K562 (cell line): ENCODE data around the gene ADGRA1. TPM values are rescaled to one million over a fixed set of nuclear protein-coding genes. Genes with fewer than 3 reads are reported as not detected.

ENCODE experiments used
- ATAC-seq: fragments of 200-7000 bp; cut with Tn5 transposase; 3 replicates; pipeline ENCODE4 v1.9.1; 2020; ENCODE audit warnings: moderate library complexity
- BruUV-seq: library from RNA; stranded (reverse); fragments of 400-500 nt; replicated peaks from 2 replicates; lab custom pipeline; 2021; lab: Mats Ljungman, UMichigan
- CTCF ChIA-PET: fragments of 300-600 bp; formaldehyde crosslinking; extraction: SDS; loops from one replicate; lab custom pipeline; 2021; ENCODE audit warnings: low intra/inter-chr PET ratio; lab: Yijun Ruan, JAX
- POLR2A ChIA-PET: fragments of 300-600, 350-650 bp; sonication (Branson Sonifier 250); formaldehyde crosslinking; extraction: SDS; loops from one replicate; lab custom pipeline; 2021; ENCODE audit warnings: antibody characterized with exemption, inconsistent platforms; lab: Yijun Ruan, JAX
- DNase-seq, 4 experiments: peaks; one replicate each; pipeline versions ENCODE4 v3.0.0 to v3.0.0-alpha.2; 2011 to 2018; ENCODE audit warnings: low spot score in 3 of 4, mixed read lengths in 3 of 4; ENCODE audit errors: extremely low read depth in 1 of 4
- FAIRE-seq: peaks from 2 replicates; lab custom pipeline; 2011; peaks lifted over from hg19 to GRCh38; lab: Jason Lieb, UNC
- H2AFZ ChIP-seq: 2 replicates; pipeline ENCODE4 v1.6.0; 2011; ENCODE audit warnings: low read depth, low read length, control low read depth, inconsistent platforms
- H3K27ac ChIP-seq: fragments of 200-600 bp; 3 replicates; pipeline ENCODE4 v1.8.0; 2011; ENCODE audit warnings: low read depth, mild to moderate bottlenecking, control low read depth, inconsistent platforms, low read length, moderate library complexity, mixed read lengths; ENCODE audit errors: extremely low read depth
- H3K27me3 ChIP-seq, 2 experiments: fragments of 300-600 bp in 1 of 2; 2 replicates in 1 of 2; 3 replicates in 1 of 2; pipeline versions ENCODE4 v1.6.0 to v1.8.0; 2011; ENCODE audit warnings: inconsistent platforms in 2 of 2, low read length in 2 of 2, mild to moderate bottlenecking in 1 of 2, mixed read lengths in 1 of 2, moderate library complexity in 1 of 2; ENCODE audit not compliant: control insufficient read depth in 2 of 2, insufficient read depth in 2 of 2
- H3K36me3 ChIP-seq: fragments of 300-600 bp; 3 replicates; pipeline ENCODE4 v1.8.0; 2011; ENCODE audit warnings: mild to moderate bottlenecking, low read length, inconsistent platforms; ENCODE audit not compliant: control insufficient read depth, insufficient read depth
- H3K4me1 ChIP-seq, 2 experiments: fragments of 200-600 bp in 1 of 2; replicated peaks in 1 of 2; 2 replicates in 1 of 2; 3 replicates in 1 of 2; pipeline versions ENCODE4 v1.5.1 to v1.8.0; 2011; ENCODE audit warnings: inconsistent platforms in 2 of 2, low read length in 2 of 2, mild to moderate bottlenecking in 1 of 2, mixed read lengths in 1 of 2, moderate library complexity in 1 of 2; ENCODE audit not compliant: control insufficient read depth in 2 of 2, insufficient read depth in 2 of 2
- H3K4me2 ChIP-seq: 2 replicates; pipeline ENCODE4 v1.6.1; 2011; ENCODE audit warnings: low read length, control low read depth, inconsistent platforms, mixed read lengths; ENCODE audit not compliant: insufficient read depth
- H3K4me3 ChIP-seq: fragments of 200-600 bp; sonication (generic), shearing (Covaris generic); 2 replicates; pipeline ENCODE4 v1.5.1; 2016; ENCODE audit warnings: control low read depth, inconsistent platforms
- H3K79me2 ChIP-seq: fragments of 200-600 bp; 3 replicates; pipeline ENCODE4 v1.8.0; 2011; ENCODE audit warnings: low read length, inconsistent platforms; ENCODE audit not compliant: control insufficient read depth, insufficient read depth
- H3K9ac ChIP-seq, 2 experiments: 2 replicates each; pipeline versions ENCODE4 v1.6.0 to v1.6.1; 2011; ENCODE audit warnings: low read depth in 2 of 2, low read length in 2 of 2, control low read depth in 1 of 2, inconsistent platforms in 1 of 2, mild to moderate bottlenecking in 1 of 2, mixed read lengths in 1 of 2; ENCODE audit not compliant: insufficient read depth in 1 of 2
- H3K9me1 ChIP-seq: one replicate; pipeline ENCODE4 v1.6.0; 2011; ENCODE audit warnings: inconsistent platforms, mild to moderate bottlenecking, low read length, moderate library complexity; ENCODE audit not compliant: control insufficient read depth, insufficient read depth
- H3K9me3 ChIP-seq: replicated peaks from 2 replicates; pipeline ENCODE4 v1.5.1; 2011; ENCODE audit warnings: low read depth, low read length, inconsistent platforms; ENCODE audit not compliant: control insufficient read depth, insufficient read depth
- H4K20me1 ChIP-seq: replicated peaks from 2 replicates; pipeline ENCODE4 v1.6.1; 2011; ENCODE audit warnings: low read length, inconsistent platforms, mixed read lengths; ENCODE audit not compliant: control insufficient read depth, insufficient read depth
- CSDE1 ChIP-seq, 2 experiments: fragments of 450-650 bp; IDR thresholded peaks; 2 replicates each; pipeline ENCODE4 v1.6.1; 2016; ENCODE audit warnings: mild to moderate bottlenecking in 1 of 2
- PCBP1 ChIP-seq: fragments of 200-400 bp; formaldehyde crosslinking; IDR thresholded peaks from 2 replicates; pipeline ENCODE4 v1.6.1; 2018; ENCODE audit warnings: mild to moderate bottlenecking, low read depth, low read length; ENCODE audit not compliant: poor library complexity, severe bottlenecking
- PPARD ChIP-seq: fragments of 250-450 bp; sonication (Bioruptor Pico); IDR thresholded peaks from 2 replicates; pipeline ENCODE4 v1.8.0; 2022; ENCODE audit warnings: inconsistent platforms, mild to moderate bottlenecking, moderate library complexity
- SIN3A ChIP-seq, 2 experiments: fragments of 150-350 bp in 1 of 2; IDR thresholded peaks; 2 replicates each; pipeline ENCODE4 v1.6.1; 2011 to 2016; ENCODE audit warnings: borderline replicate concordance in 2 of 2, low read depth in 2 of 2, low read length in 2 of 2, mild to moderate bottlenecking in 2 of 2, moderate library complexity in 2 of 2; ENCODE audit not compliant: control insufficient read depth in 1 of 2
- SMAD2 ChIP-seq: fragments of 150-350 bp; IDR thresholded peaks from 2 replicates; pipeline ENCODE4 v1.6.1; 2014; ENCODE audit warnings: low read depth, mild to moderate bottlenecking, low read length
- TCF3 ChIP-seq: sonication (generic); formaldehyde crosslinking; IDR thresholded peaks from 2 replicates; pipeline ENCODE4 v1.4.0; 2020; ENCODE audit warnings: mild to moderate bottlenecking, missing genetic modification reagents
- ZFPM2 ChIP-seq: fragments of 250-450 bp; sonication (Bioruptor Pico); IDR thresholded peaks from 2 replicates; pipeline ENCODE4 v1.5.1; 2022; ENCODE audit warnings: mild to moderate bottlenecking
- ZNF561 ChIP-seq: fragments of 450-650 bp; formaldehyde crosslinking; conservative IDR thresholded peaks from 2 replicates; pipeline ENCODE4 v1.4.0; 2020; ENCODE audit warnings: mild to moderate bottlenecking, moderate library complexity
- ZNF57 ChIP-seq: fragments of 450-650 bp; formaldehyde crosslinking; IDR thresholded peaks from 2 replicates; pipeline ENCODE4 v1.4.0; 2020; ENCODE audit warnings: mild to moderate bottlenecking, moderate library complexity
- WGBS: fragments of 100-300 bp; shearing (Covaris generic); methylation state at CpG from one replicate; pipeline ENCODE4 v1.1.6; 2016; ENCODE audit warnings: low coverage, mixed read lengths; ENCODE audit not compliant: insufficient coverage; ENCODE audit errors: missing lambda C conversion rate; 5-methylcytosine and 5-hydroxymethylcytosine counted together
- in situ Hi-C: fragments of 300-500 bp; cut with MboI; formaldehyde crosslinking; loops from 4 replicates; pipeline ENCODE4 v1.15.0; 2018; ENCODE audit warnings: inconsistent platforms, mixed read lengths
- intact Hi-C: fragments of 100-400 bp; cut with micrococcal nuclease; formaldehyde crosslinking; loops from 2 replicates; pipeline ENCODE4 v1.14.2; 2022
- polyA plus RNA-seq, 8 experiments: library from polyadenylated mRNA; depleted of rRNA in 4 of 8; stranded (reverse) in 5 of 8; unstranded in 3 of 8; fragments of >200 nt; fragmentation: Nextera tagmentation in 2 of 8; fragmentation: Illumina TruSeq in 1 of 8; extraction: Ambion mirVana in 2 of 8; extraction: Trizol in 1 of 8; gene quantifications; 2 replicates each; pipeline versions ENCODE4 v1.2.1 to v1.2.3, GENCODE V29; 2011 to 2014; ENCODE audit warnings: inconsistent platforms in 1 of 8, missing spikeins in 1 of 8
- total RNA-seq, 7 experiments: library from RNA; depleted of rRNA in 6 of 7; stranded (reverse); fragments of >200 nt in 6 of 7; fragmentation: Illumina TruSeq in 2 of 7; extraction: Trizol in 2 of 7; gene quantifications; 2 replicates each; pipeline versions ENCODE4 v1.2.1 to v1.2.3, GENCODE V29; 2011 to 2021; ENCODE audit warnings: low replicate concordance in 1 of 7
- TF ChIP-seq, protein P1 (sequence below): fragments of 250-450 bp; sonication (Bioruptor Pico); IDR thresholded peaks from 2 replicates; pipeline ENCODE4 v1.8.0; 2021; ENCODE audit warnings: moderate library complexity, mild to moderate bottlenecking, inconsistent platforms

The ADGRA1 gene
- total and polyA plus RNA-seq, 9 of the 15 experiments (the other 6 are each of a cell fraction or from before 2014, with no cell fraction given) = not detected

- POLR2A ChIA-PET = interaction anchor here (0.7 kb wide), 1 partner anchor 56 kb away, joined by 4 read pairs; no protein-coding TSS in a partner anchor
- Histone ChIP-seq H3K4me3 (no peak overlapping the region), H3K27ac (no peak overlapping the region), H3K9me1 (no peaks in the 10 kb centered on the region), H3K4me1 (peaks cover 0 to 21% of the 10 kb centered on the region in 2 experiments; a peak in 3 of 5 replicates), H4K20me1 (no peaks in the 10 kb centered on the region), H3K9me3 (no peaks in the 10 kb centered on the region), H3K79me2 (no peaks in the 10 kb centered on the region), H2AFZ (no peak overlapping the region), H3K9ac (no peak overlapping the region), H3K27me3 (no peaks in the 10 kb centered on the region; a peak in 1 of 5 replicates), H3K4me2 (no peak overlapping the region), H3K36me3 (no peaks in the 10 kb centered on the region)
- TF ChIP-seq PPARD (CRISPR knock-in tag) (no peak), ZNF57 (CRISPR knock-in tag) (no peak), CSDE1 (IDR thresholded peaks at IDR 0.05) (no peak), ZNF561 (CRISPR knock-in tag) (no peak), PCBP1 (no peak), TCF3 (CRISPR knock-in tag) (no peak), ZFPM2 (CRISPR knock-in tag) (no peak), SMAD2 (no peak), SIN3A (IDR thresholded peaks at IDR 0.05; ENCODE audit: borderline replicate concordance in 2 of 2, control insufficient read depth in 1 of 2, low read depth in 2 of 2, low read length in 2 of 2) (no peak)
- TF ChIP-seq, protein P1, sequence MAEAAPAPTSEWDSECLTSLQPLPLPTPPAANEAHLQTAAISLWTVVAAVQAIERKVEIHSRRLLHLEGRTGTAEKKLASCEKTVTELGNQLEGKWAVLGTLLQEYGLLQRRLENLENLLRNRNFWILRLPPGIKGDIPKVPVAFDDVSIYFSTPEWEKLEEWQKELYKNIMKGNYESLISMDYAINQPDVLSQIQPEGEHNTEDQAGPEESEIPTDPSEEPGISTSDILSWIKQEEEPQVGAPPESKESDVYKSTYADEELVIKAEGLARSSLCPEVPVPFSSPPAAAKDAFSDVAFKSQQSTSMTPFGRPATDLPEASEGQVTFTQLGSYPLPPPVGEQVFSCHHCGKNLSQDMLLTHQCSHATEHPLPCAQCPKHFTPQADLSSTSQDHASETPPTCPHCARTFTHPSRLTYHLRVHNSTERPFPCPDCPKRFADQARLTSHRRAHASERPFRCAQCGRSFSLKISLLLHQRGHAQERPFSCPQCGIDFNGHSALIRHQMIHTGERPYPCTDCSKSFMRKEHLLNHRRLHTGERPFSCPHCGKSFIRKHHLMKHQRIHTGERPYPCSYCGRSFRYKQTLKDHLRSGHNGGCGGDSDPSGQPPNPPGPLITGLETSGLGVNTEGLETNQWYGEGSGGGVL (CRISPR knock-in tag) = no peak
- WGBS = 11% methylated on average over 12 of the region's 23 CpGs
- FAIRE-seq (no peak), DNase-seq (no peak), ATAC-seq (no peak)
- CTCF ChIA-PET = interaction anchor here (2.1 kb wide), 1 partner anchor 184 kb away, joined by 24 read pairs; no protein-coding TSS in a partner anchor
- no TSS peak for BruUV-seq
- intact Hi-C loops (no loop called here), in situ Hi-C loops (loop anchor here (5.0 to 25.0 kb wide), 2 partner anchors 182 to 462 kb away; partner anchors contain the start of gene CFAP46)
Measured at GRCh38 chr10:133123746-133124356, 36.1 kb downstream of the ADGRA1 start.
